T-cell (primary cell): ENCODE measurements around the gene ABITRAM. TPM values are rescaled to one million over a fixed set of nuclear protein-coding genes. Genes with fewer than 3 reads are reported as not detected.

ENCODE experiments used
- ATAC-seq, 4 experiments: fragments of 200-7000 bp in 3 of 4; fragments of 150-1000 bp in 1 of 4; cut with Tn5 transposase; replicated peaks in 1 of 4; 1 replicate in 3 of 4; 2 replicates in 1 of 4; pipeline ENCODE4 v1.10.0; 2021; ENCODE audit warnings: moderate library complexity in 3 of 4, mild to moderate bottlenecking in 2 of 4, moderate number of reproducible peaks in 1 of 4
- CTCF ChIA-PET, 2 donors: fragments of 300-600 bp; sonication (Branson Sonifier 250); formaldehyde crosslinking; loops; one replicate each; lab custom pipeline; 2022; ENCODE audit warnings: antibody characterized with exemption in 2 of 2; lab: Charles Lee
- POLR2A ChIA-PET, 2 donors: fragments of 300-600 bp; sonication (Branson Sonifier 250); formaldehyde crosslinking; loops; one replicate each; lab custom pipeline; 2022; ENCODE audit warnings: antibody characterized with exemption in 2 of 2; lab: Charles Lee
- DNase-seq, 35 experiments: peaks; one replicate each; pipeline versions ENCODE4 v3.0.0 to v3.0.0-alpha.2; 2013 to 2023
- H3K27ac ChIP-seq: one replicate; pipeline ENCODE4 v1.5.1; 2013; ENCODE audit warnings: low read length
- H3K27me3 ChIP-seq, 2 experiments: replicated peaks in 1 of 2; 1 replicate in 1 of 2; 2 replicates in 1 of 2; pipeline versions ENCODE4 v1.6.1 to v1.7.0; 2013; ENCODE audit warnings: low read length in 1 of 2, mixed read lengths in 1 of 2; ENCODE audit not compliant: control insufficient read depth in 2 of 2, insufficient read depth in 2 of 2; ENCODE audit errors: extremely low read depth in 1 of 2
- H3K36me3 ChIP-seq, 2 donors: 1 replicate in 1 of 2; 2 replicates in 1 of 2; pipeline versions ENCODE4 v1.6.1 to v1.7.0; 2013; ENCODE audit warnings: low read length in 1 of 2; ENCODE audit not compliant: control insufficient read depth in 2 of 2, insufficient read depth in 1 of 2; ENCODE audit errors: extremely low read depth in 1 of 2
- H3K4me1 ChIP-seq, 2 experiments: 1 replicate in 1 of 2; 2 replicates in 1 of 2; pipeline versions ENCODE4 v1.6.1 to v1.7.0; 2013; ENCODE audit warnings: low read length in 2 of 2, mixed read lengths in 1 of 2; ENCODE audit not compliant: insufficient read depth in 2 of 2, control insufficient read depth in 1 of 2; ENCODE audit errors: extremely low read depth in 1 of 2
- H3K4me3 ChIP-seq, 2 donors: 1 replicate in 1 of 2; 2 replicates in 1 of 2; pipeline versions ENCODE4 v1.5.1 to v1.7.0; 2013; ENCODE audit warnings: mild to moderate bottlenecking in 2 of 2, low read length in 1 of 2, moderate library complexity in 1 of 2; ENCODE audit not compliant: control insufficient read depth in 1 of 2; ENCODE audit errors: extremely low read depth in 1 of 2
- H3K9me3 ChIP-seq: 2 replicates; pipeline ENCODE4 v1.7.0; 2013
- H3K27ac Mint-ChIP-seq, 2 donors: one replicate each; pipeline ENCODE4 v1.8.0; 2020 to 2021; ENCODE audit warnings: mild to moderate bottlenecking in 2 of 2, mixed read lengths in 2 of 2
- H3K27me3 Mint-ChIP-seq, 2 donors: one replicate each; pipeline ENCODE4 v1.8.0; 2021 to 2022; ENCODE audit warnings: mixed read lengths in 2 of 2
- H3K36me3 Mint-ChIP-seq: one replicate; pipeline ENCODE4 v1.8.0; 2021; ENCODE audit warnings: mixed read lengths
- H3K4me1 Mint-ChIP-seq, 3 donors: one replicate each; pipeline ENCODE4 v1.8.0; 2020 to 2022; ENCODE audit warnings: mixed read lengths in 3 of 3, mild to moderate bottlenecking in 1 of 3
- H3K4me3 Mint-ChIP-seq, 3 donors: one replicate each; pipeline ENCODE4 v1.8.0; 2020 to 2022; ENCODE audit warnings: mild to moderate bottlenecking in 3 of 3, mixed read lengths in 3 of 3, moderate library complexity in 3 of 3
- H3K9me3 Mint-ChIP-seq, 3 donors: one replicate each; pipeline ENCODE4 v1.8.0; 2020 to 2022; ENCODE audit warnings: mixed read lengths in 3 of 3
- WGBS: methylation state at CpG from one replicate; pipeline ENCODE4 v1.1.5; 2013; ENCODE audit warnings: missing lambda C conversion rate; ENCODE audit not compliant: insufficient coverage; 5-methylcytosine and 5-hydroxymethylcytosine counted together
- total RNA-seq, 35 experiments: library from RNA in 6 of 35; stranded (reverse) in 6 of 35; fragments of 120-200 nt in 1 of 35; gene quantifications; one replicate each; pipeline versions ENCODE4 v1.2.1 to v1.2.4 and lab custom pipeline; 2013 to 2026

ABITRAM gene
- total RNA-seq, 5 donors from 2014 or later (not counting 1 experiment from before 2014, with no cell fraction given): 8.4 to 9.7 (median 8.9) TPM

DNA sequence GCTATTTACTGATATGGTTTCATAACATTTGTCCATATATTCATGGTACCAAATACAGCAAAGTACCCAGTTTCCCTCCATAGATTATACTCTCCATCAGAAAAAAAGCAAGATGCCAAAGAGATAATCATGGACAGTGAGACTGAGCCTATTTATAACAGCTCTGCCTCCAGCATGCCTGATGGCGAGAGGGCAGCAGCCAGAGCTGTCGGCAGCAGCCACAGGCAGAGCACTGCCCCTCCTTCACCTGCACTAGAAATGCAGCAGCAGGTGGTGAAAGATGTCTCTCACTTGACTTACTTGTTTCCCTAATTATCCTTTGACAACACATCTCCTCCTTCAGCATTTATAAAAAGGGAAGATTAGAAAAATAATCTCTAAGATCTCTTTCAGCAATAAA lies 46.7 kb downstream of the ABITRAM start:
- ChIA-PET CTCF (no interaction called here), POLR2A (interaction anchor here in 1 of 2 donors (0.6 kb wide), 1 partner anchor 10 kb away, joined by 4 read pairs; no protein-coding TSS in a partner anchor)
- WGBS: no CpG with 5 or more reads among the region's 2 CpGs
- H3K4me3 Mint-ChIP-seq: no peak overlapping the region
- H3K4me3 ChIP-seq: no peak overlapping the region
- no peak overlapping the region for H3K27ac ChIP-seq
- no peaks in the 10 kb centered on the region for H3K27me3 ChIP-seq
- no peaks in the 10 kb centered on the region for H3K36me3 ChIP-seq
- H3K9me3 ChIP-seq: no peaks in the 10 kb centered on the region
- no peaks in the 10 kb centered on the region for H3K36me3 Mint-ChIP-seq
- DNase-seq (no peak), ATAC-seq (no peak)
- no peaks in the 10 kb centered on the region for H3K9me3 Mint-ChIP-seq
- no peaks in the 10 kb centered on the region for H3K27me3 Mint-ChIP-seq
- H3K4me1 Mint-ChIP-seq: no peaks in the 10 kb centered on the region
- H3K27ac Mint-ChIP-seq: no peak overlapping the region
- H3K4me1 ChIP-seq: no peaks in the 10 kb centered on the region

DNA sequence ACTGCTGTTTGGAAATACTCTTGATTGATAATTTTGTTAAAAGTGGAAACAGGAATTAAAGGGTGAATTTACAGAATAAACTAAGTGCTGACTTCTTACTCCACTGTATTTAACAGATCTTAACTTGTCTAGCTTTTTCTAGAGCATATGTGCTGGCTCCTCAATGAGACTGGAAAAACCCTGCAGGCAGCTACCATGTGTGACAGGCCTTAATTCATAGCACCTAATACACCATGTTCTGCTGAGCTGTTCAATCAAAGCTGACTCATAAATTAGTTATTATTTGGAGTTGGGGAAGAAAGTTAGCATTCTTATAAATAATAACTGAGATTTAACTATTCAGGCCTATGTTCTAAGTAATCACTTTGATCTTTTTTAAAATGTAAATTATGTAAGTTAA lies 49.7 kb downstream of the ABITRAM start:
- Mint-ChIP-seq H3K4me3 (no peak overlapping the region), H3K27ac (no peak overlapping the region), H3K36me3 (no peaks in the 10 kb centered on the region), H3K9me3 (peaks cover 0 to 5% (median 0%) of the 10 kb centered on the region in 3 donors), H3K27me3 (no peaks in the 10 kb centered on the region), H3K4me1 (no peaks in the 10 kb centered on the region)
- DNase-seq (no peak), ATAC-seq (no peak)
- Histone ChIP-seq H3K4me1 (no peaks in the 10 kb centered on the region), H3K9me3 (no peaks in the 10 kb centered on the region), H3K4me3 (no peak overlapping the region), H3K27ac (no peak overlapping the region), H3K36me3 (no peaks in the 10 kb centered on the region), H3K27me3 (no peaks in the 10 kb centered on the region)
- ChIA-PET CTCF (interaction anchor here (0.6 kb wide), 2 partner anchors 16 to 59 kb away, joined by 3 read pairs; no protein-coding TSS in a partner anchor), POLR2A (no interaction called here)

Other genes starting within 250 kb of the ABITRAM start
- gene ACTL7B, start 78.4 kb upstream of the ABITRAM start, total RNA-seq: under 1 TPM in 3 of 5 donors, not detected in 2; 0.10 to 0.22 (median 0.19) TPM
- gene ACTL7A, start 72.1 kb upstream of the ABITRAM start, total RNA-seq: not detected
- gene ELP1, start 276 bp upstream of the ABITRAM start, total RNA-seq: 10 to 100 TPM; 23.1 to 34.5 (median 25.0) TPM
- gene CTNNAL1, start 79.1 kb downstream of the ABITRAM start, total RNA-seq: 1 to 10 TPM; 2.1 to 4.1 (median 3.8) TPM
- 10 to 100 TPM; 32.5 to 68.1 (median 52.5) TPM for gene TMEM245, start 185.5 kb downstream of the ABITRAM start, total RNA-seq
- under 1 TPM in 1 of 5 donors, not detected in 4; 0.03 TPM for gene FRRS1L, start 232.8 kb downstream of the ABITRAM start, total RNA-seq